ENCODE data around the gene ANKRD52.
A peak's percentile ranks its signal among the peaks of the same experiment; 100 is the strongest.
"Not testable (repeated sequence)": the region's sequence is repeated elsewhere in the genome, so short reads cannot be mapped to it uniquely, and the experiment has no call there.

The ANKRD52 gene

GRCh38 chr12:56258068-56258819 is at the start of gene ANKRD52:
TSS of gene ANKRD52 (minus strand) at chr12:56258384. CDS start at chr12:56258269, 115 bp downstream.
- peak; percentile 75 for DNase-seq

- no peak for DNase-seq
These were observed 49.2 kb upstream of the ANKRD52 start for GRCh38 chr12:56307221-56307965.

GRCh38 chr12:56304872-56305590 is 46.8 kb upstream of the ANKRD52 start:
- no peak for DNase-seq

GRCh38 chr12:56304276-56304675 is 46.1 kb upstream of the ANKRD52 start:
- no peak for DNase-seq

GRCh38 chr12:56300644-56301464 is 42.7 kb upstream of the ANKRD52 start:
- DNase-seq = no peak

GRCh38 chr12:56299853-56300643 is 41.9 kb upstream of the ANKRD52 start, which contains the start of gene CS:
TSS of gene CS (minus strand) at chr12:56300330. CDS start at chr12:56300201, 129 bp downstream.
- peak; percentile 97 for DNase-seq

- DNase-seq = peak; percentile 34
These were observed 41.2 kb upstream of the ANKRD52 start for GRCh38 chr12:56299308-56299852.

- no peak for DNase-seq
These were observed 40.6 kb upstream of the ANKRD52 start for GRCh38 chr12:56298828-56299227.

GRCh38 chr12:56297400-56297799 is 39.2 kb upstream of the ANKRD52 start:
- DNase-seq = no peak

GRCh38 chr12:56296295-56296694 is 38.1 kb upstream of the ANKRD52 start:
- DNase-seq = no peak

GRCh38 chr12:56293795-56294194 is 35.6 kb upstream of the ANKRD52 start:
- no peak for DNase-seq

- DNase-seq = no peak
These were observed 30.7 kb upstream of the ANKRD52 start for GRCh38 chr12:56288705-56289387.

GRCh38 chr12:56286044-56286830 is 28.1 kb upstream of the ANKRD52 start:
- no peak for DNase-seq

GRCh38 chr12:56284263-56284662 is 26.1 kb upstream of the ANKRD52 start:
- DNase-seq = not testable (repeated sequence)

- no peak for DNase-seq
These were observed 24.4 kb upstream of the ANKRD52 start for GRCh38 chr12:56282579-56282978.

GRCh38 chr12:56282030-56282429 is 23.8 kb upstream of the ANKRD52 start:
- no peak for DNase-seq

GRCh38 chr12:56280849-56281248 is 22.7 kb upstream of the ANKRD52 start:
- DNase-seq = no peak

- no peak for DNase-seq
These were observed 20.7 kb upstream of the ANKRD52 start for GRCh38 chr12:56278905-56279304.

- DNase-seq = no peak
These were observed 16.1 kb upstream of the ANKRD52 start for GRCh38 chr12:56274299-56274698.

- not testable (repeated sequence) for DNase-seq
These were observed 14.3 kb upstream of the ANKRD52 start for GRCh38 chr12:56272468-56272867.

Data from NCI-H2171 treated with DMSO at 0.1 percent for 48 hours (cell line).